NB4 (cell line): ENCODE data around the gene C15orf39.

ENCODE experiments used
- DNase-seq: peaks from one replicate; pipeline ENCODE4 v3.0.0; 2010; ENCODE audit warnings: low read depth
- H3K4me3 ChIP-seq: one replicate; pipeline ENCODE4 v1.5.1; 2011; ENCODE audit warnings: mild to moderate bottlenecking, low read depth, low read length, moderate library complexity
- MYC ChIP-seq: IDR thresholded peaks from 2 replicates; pipeline ENCODE4 v1.6.1; 2011; ENCODE audit warnings: low read depth, low read length
- POLR2A ChIP-seq: IDR thresholded peaks from 2 replicates; pipeline ENCODE4 v1.6.1; 2011; ENCODE audit warnings: mild to moderate bottlenecking; ENCODE audit not compliant: insufficient read length; ENCODE audit errors: extremely low read depth
- TF ChIP-seq, protein P1 (sequence below): IDR thresholded peaks from one replicate; pipeline ENCODE4 v1.5.1; 2012; ENCODE audit warnings: low read depth, low read length
- TF ChIP-seq, protein P2 (sequence below): IDR thresholded peaks from 2 replicates; pipeline ENCODE4 v1.6.1; 2011; ENCODE audit warnings: low read depth, low read length

The C15orf39 gene

DNA sequence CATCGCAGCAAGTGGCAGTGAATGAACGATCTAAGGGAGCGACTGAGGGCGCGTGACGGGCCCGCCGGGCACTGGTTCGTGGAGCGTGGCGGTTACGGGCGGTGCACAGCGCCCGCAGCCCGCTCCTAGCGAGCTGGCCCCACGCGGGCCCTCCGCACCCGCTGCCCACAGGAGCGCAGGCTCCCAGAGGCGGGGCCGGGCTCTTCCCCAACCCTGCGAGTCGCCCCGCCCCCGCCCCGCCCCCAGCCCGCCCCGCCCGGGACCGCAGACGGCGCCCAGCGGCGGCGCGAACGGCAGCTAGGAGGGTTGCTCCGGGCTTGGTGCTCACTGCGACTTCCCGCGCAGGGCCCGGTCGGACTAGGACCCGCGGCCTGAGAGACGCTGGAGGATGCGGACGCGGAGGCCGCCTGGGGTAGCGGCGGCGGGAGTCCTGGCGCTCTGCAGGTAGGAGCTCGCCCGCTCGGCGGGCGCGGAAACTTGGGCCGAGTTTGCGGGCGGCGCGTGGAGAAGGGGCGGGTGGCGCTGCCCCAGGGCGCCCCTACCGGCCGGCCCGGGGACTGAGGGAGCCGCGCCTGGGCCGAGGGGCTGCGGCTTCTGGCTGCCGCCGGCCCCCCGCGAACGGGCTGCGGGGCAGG lies at the start of gene C15orf39:
Gene C15orf39 (plus strand): TSS at position 267 of the 635 bp plus-strand sequence. CDS start 4,167 bp downstream, outside the sequence.
- H3K4me3 ChIP-seq: peak within 1 kb of the TSS; percentile 99
- DNase-seq: peak; percentile 85
- TF ChIP-seq, protein P1, sequence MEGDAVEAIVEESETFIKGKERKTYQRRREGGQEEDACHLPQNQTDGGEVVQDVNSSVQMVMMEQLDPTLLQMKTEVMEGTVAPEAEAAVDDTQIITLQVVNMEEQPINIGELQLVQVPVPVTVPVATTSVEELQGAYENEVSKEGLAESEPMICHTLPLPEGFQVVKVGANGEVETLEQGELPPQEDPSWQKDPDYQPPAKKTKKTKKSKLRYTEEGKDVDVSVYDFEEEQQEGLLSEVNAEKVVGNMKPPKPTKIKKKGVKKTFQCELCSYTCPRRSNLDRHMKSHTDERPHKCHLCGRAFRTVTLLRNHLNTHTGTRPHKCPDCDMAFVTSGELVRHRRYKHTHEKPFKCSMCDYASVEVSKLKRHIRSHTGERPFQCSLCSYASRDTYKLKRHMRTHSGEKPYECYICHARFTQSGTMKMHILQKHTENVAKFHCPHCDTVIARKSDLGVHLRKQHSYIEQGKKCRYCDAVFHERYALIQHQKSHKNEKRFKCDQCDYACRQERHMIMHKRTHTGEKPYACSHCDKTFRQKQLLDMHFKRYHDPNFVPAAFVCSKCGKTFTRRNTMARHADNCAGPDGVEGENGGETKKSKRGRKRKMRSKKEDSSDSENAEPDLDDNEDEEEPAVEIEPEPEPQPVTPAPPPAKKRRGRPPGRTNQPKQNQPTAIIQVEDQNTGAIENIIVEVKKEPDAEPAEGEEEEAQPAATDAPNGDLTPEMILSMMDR: peak; percentile 34
- TF ChIP-seq POLR2A: peak; percentile 99
- peak; percentile 69 for TF ChIP-seq MYC
- TF ChIP-seq, protein P2, sequence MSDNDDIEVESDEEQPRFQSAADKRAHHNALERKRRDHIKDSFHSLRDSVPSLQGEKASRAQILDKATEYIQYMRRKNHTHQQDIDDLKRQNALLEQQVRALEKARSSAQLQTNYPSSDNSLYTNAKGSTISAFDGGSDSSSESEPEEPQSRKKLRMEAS: peak; percentile 41; the same call in 1 of the 2 replicates

DNA sequence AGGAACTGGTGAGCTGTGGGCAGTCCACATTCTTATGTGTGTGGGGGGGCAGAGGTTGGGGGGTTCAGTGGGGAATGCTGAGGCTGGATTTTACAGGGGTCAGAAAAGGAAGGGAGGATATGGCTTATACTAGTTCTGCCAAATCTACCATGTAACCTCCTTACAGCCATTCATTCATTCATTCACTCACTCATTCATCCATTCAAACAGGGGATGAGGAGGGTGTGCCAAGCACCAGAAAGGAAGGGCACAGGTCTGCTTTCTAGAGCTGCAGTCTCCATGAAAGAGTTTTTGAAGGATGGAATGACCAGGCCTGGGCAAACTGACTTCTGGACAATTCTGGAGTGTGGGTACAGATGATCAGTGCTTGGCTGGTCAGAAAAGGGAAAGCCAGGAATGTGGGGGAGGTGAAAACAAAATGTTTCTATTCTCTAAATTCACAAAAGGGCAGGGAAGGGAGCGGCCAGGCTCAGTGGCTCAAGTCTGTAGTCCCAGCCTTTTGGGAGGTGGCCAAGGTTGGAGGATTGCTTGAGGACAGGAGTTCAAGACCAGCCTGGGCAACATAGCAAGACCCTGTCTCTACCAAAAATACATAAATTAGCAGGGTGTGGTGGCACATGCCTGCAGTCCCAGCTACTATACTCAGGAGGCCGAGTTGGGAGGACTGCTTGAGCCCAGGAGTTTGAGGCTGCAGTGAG lies 49.2 kb upstream of the C15orf39 start:
- H3K4me3 ChIP-seq: no peak overlapping the region
- TF ChIP-seq MYC: no peak
- TF ChIP-seq, protein P1: no peak
- TF ChIP-seq, protein P2: no peak
- no peak for TF ChIP-seq POLR2A
- DNase-seq: no peak

DNA sequence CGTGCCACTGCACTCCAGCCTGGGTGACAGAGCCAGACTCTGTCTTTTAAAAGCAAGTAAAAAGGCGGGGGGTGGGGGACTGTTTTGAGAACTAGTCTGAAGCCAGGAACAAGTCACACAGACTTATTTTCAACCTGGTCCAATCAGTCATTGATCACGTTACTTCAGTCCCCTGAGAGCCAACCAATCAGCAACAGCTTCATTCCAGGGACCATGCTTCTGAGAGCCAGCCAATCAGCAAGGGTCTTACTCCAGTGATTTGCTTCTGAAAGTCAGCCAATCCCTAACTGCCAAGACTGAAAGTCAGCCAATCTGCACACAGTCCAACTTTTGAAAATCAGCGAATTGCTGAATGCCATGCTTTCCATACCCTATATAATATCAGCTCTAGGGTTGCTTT lies 48.6 kb upstream of the C15orf39 start:
- DNase-seq: peak; percentile 92
- TF ChIP-seq MYC (peak; percentile 30; the same call in 1 of the 2 replicates), POLR2A (no peak)
- TF ChIP-seq, protein P1: no peak
- TF ChIP-seq, protein P2: peak; percentile 71
- no peak overlapping the region for H3K4me3 ChIP-seq

DNA sequence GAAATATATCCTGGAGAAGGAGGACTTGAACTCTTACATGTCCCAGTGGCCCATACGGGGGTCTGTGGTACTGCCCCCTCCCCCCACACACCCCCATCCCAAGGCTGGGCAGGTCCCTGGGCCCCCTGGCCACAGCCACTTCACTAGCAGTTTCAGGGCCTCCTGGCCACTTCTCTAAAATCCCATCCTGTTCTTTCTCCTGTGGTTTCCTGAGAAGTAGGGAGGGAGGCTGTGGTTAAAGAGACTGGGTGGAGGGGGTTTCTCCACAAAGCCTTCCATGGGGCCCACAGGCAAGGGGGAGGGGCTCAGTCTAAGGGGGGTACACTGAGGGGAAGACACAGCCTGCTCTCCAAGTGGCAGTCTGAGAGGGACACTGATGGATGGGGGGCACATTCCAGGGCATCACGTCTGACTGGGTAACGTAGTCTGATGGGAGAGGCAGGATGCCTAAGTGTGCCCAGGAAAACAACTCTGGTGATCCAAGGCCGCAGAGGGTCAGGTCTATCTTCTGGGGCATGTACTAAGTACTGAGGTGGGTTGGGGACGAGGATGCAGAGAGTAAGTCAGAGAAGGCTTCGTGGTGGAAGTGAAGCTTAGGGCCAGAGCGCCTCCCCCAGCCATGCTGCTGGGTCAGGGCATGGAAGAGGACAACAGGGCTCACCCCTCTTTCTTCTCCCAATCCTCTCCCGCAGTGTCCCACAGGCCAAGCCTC lies 48.0 kb upstream of the C15orf39 start:
- DNase-seq: peak; percentile 97
- TF ChIP-seq, protein P2: peak; percentile 37
- TF ChIP-seq POLR2A (no peak), MYC (0 out of 2 replicates have a peak, but pooled peaks have one; percentile 42)
- TF ChIP-seq, protein P1: no peak
- peak overlapping the region; percentile 24 for H3K4me3 ChIP-seq

DNA sequence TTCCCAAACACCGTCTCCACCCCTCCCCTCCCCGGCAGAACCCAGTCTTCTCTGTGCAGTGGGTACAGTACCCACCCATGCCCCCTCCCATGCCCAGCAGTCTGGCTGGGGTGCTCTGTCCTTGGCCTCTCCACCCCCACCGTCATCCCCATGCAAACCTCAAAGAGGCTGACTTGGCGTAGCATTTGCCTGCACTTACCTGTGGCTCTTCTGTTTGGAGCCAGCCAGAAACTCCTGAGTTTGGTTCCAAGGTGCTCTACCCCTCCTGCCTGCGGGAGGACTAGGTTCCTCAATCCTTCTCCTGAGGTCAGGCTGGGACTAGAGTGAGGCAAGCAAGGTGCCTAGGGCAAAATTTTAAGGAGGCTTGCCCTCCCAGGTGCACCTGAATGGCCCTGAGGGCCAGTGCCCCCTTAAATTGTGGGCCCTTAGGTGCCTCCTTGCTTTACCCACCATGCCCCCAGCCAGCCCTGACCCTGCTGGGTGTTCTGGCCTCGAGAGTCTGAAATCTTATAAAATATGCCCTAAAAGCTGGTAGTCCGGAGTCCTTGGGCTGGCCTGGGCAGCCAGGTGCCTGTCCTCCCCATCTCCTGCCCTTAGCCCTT lies 47.1 kb upstream of the C15orf39 start:
- H3K4me3 ChIP-seq: no peak overlapping the region
- no peak for DNase-seq
- TF ChIP-seq, protein P1: no peak
- TF ChIP-seq POLR2A (no peak), MYC (no peak)
- TF ChIP-seq, protein P2: no peak
